Measurements from ENCODE around the gene ATP13A3. TPM values are rescaled to one million over a fixed set of nuclear protein-coding genes. Genes with fewer than 3 reads are reported as not detected.
"Not testable (repeated sequence)": the region's sequence is repeated elsewhere in the genome, so short reads cannot be mapped to it uniquely, and the experiment has no call there.

The ATP13A3 gene
- total RNA-seq, 4 donors from 2014 or later, result 23.6 to 129 (median 69.8) TPM

GRCh38 chr3:194483850-194484249, 3.0 kb downstream of the ATP13A3 start:
- peaks cover 11 to 46% (median 31%) of the 10 kb centered on the region in 4 donors for H3K4me1 ChIP-seq
- DNase-seq, result no peak
- WGBS, 2 donors (ENCODE audit: low coverage in 1 of 2), result 80 to 95% methylated on average over 1 of the region's 1 CpG
- H3K36me3 ChIP-seq, result no peaks in the 10 kb centered on the region
- TF ChIP-seq POLR2A (IDR thresholded peaks at IDR 0.05) (no peak), POLR2AphosphoS5 (IDR thresholded peaks at IDR 0.05) (no peak), EP300 (IDR thresholded peaks at IDR 0.05; ENCODE audit: low read depth) (no peak)
- TF ChIP-seq, protein P1, sequence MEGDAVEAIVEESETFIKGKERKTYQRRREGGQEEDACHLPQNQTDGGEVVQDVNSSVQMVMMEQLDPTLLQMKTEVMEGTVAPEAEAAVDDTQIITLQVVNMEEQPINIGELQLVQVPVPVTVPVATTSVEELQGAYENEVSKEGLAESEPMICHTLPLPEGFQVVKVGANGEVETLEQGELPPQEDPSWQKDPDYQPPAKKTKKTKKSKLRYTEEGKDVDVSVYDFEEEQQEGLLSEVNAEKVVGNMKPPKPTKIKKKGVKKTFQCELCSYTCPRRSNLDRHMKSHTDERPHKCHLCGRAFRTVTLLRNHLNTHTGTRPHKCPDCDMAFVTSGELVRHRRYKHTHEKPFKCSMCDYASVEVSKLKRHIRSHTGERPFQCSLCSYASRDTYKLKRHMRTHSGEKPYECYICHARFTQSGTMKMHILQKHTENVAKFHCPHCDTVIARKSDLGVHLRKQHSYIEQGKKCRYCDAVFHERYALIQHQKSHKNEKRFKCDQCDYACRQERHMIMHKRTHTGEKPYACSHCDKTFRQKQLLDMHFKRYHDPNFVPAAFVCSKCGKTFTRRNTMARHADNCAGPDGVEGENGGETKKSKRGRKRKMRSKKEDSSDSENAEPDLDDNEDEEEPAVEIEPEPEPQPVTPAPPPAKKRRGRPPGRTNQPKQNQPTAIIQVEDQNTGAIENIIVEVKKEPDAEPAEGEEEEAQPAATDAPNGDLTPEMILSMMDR (IDR thresholded peaks at IDR 0.05), result no peak
- no peaks in the 10 kb centered on the region for H3K9me3 ChIP-seq
- intact Hi-C loops (cut with DNase I; ENCODE audit: low total_unique reads), result no loop called here
- in situ Hi-C loops (cut with MboI; ENCODE audit: low pct_ligation_motif_present in 1 of 4, low pct_unique_long_range_greater_than_20kb in 1 of 4, low sequenced_read_pairs in 3 of 4), result loop anchor here in 2 of 4 donors (5.0 to 10.0 kb wide), 2 partner anchors 88 to 101 kb away; no protein-coding TSS in a partner anchor
- H3K27ac ChIP-seq, result no peak overlapping the region
- H3K4me3 ChIP-seq, result no peak overlapping the region
- H3K27me3 ChIP-seq, result no peaks in the 10 kb centered on the region

- H3K4me1 ChIP-seq, result peaks cover 11 to 44% (median 29%) of the 10 kb centered on the region in 4 donors
- H3K9me3 ChIP-seq; DNase-seq; H3K27ac ChIP-seq; H3K4me3 ChIP-seq; H3K27me3 ChIP-seq; H3K36me3 ChIP-seq; intact Hi-C loops (cut with DNase I; ENCODE audit: low total_unique reads): not testable (repeated sequence)
- in situ Hi-C loops (cut with MboI; ENCODE audit: low pct_ligation_motif_present in 1 of 4, low pct_unique_long_range_greater_than_20kb in 1 of 4, low sequenced_read_pairs in 3 of 4), result loop anchor here in 2 of 4 donors (5.0 to 10.0 kb wide), 2 partner anchors 89 to 102 kb away; no protein-coding TSS in a partner anchor
- 86 to 94% methylated on average over 8 to 13 of the region's 13 CpGs for WGBS, 2 donors (ENCODE audit: low coverage in 1 of 2)
Observed at GRCh38 chr3:194482830-194483229, 4.0 kb downstream of the ATP13A3 start.

DNA sequence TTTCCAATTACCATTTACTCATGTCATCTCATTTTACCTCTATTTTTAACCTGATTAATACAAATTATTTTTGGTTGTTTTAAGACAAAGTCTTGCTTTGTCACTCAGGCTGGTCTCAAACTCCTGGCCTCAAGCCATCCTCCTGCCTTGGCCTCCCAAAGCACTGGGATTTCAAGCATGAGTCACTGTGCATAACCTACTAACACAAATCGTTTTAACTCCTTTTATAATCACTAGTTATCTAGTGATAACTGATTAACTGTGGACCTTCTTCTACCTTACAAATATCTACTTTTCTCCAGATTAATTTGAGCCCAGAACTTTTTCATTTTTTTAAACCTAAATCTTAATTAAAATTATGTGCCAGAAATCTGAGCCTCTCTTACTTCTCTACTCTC, 4.6 kb downstream of the ATP13A3 start:
- Histone ChIP-seq H3K27me3 (no peaks in the 10 kb centered on the region), H3K4me1 (peaks cover 11 to 42% (median 24%) of the 10 kb centered on the region in 4 donors), H3K9me3 (no peaks in the 10 kb centered on the region), H3K36me3 (no peaks in the 10 kb centered on the region), H3K27ac (no peak overlapping the region), H3K4me3 (no peak overlapping the region)
- WGBS, 2 donors (ENCODE audit: low coverage in 1 of 2), result 17 to 42% methylated on average over 1 of the region's 1 CpG
- TF ChIP-seq, protein P1 (IDR thresholded peaks at IDR 0.05), result no peak
- TF ChIP-seq EP300 (IDR thresholded peaks at IDR 0.05; ENCODE audit: low read depth), result no peak
- no peak for TF ChIP-seq POLR2A (IDR thresholded peaks at IDR 0.05)
- no peak for TF ChIP-seq POLR2AphosphoS5 (IDR thresholded peaks at IDR 0.05)
- DNase-seq, result no peak
- in situ Hi-C loops (cut with MboI; ENCODE audit: low pct_ligation_motif_present in 1 of 4, low pct_unique_long_range_greater_than_20kb in 1 of 4, low sequenced_read_pairs in 3 of 4) (loop anchor here in 2 of 4 donors (5.0 to 10.0 kb wide), 2 partner anchors 90 to 103 kb away; no protein-coding TSS in a partner anchor), intact Hi-C loops (cut with DNase I; ENCODE audit: low total_unique reads) (no loop called here)

DNA sequence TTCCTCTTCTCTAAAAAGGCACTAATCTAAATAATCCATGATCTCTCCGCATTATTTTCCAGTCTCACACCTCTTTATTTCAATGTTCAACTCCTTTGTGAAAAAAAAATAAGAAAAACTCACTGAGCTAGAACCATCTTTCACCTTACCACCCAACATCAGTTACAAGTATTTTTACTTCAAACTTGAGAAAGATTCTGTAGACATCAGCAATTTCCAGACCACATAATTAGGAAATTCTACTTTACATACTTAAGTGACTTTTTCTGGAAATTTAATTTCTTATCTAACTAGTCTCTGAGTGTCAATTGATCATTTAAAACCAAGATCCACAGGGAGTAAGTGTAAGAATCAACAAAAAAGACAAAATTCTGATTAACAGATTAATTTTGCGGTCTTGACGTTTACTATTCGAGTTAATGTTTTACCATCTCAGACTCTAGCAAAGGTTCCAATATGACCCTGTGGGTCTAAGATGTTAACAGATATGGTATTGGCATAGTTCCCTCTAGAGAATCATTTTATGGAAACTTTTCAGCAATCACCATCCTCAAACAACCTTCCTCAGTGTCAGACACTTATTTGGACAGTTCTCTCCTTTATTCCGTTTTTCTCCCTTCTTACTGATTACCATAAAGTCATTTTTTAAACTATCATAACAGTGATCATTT, 5.1 kb downstream of the ATP13A3 start:
- WGBS, 2 donors (ENCODE audit: low coverage in 1 of 2), result 67 to 74% methylated on average over 5 of the region's 5 CpGs
- no peak overlapping the region for H3K4me3 ChIP-seq
- DNase-seq, result no peak
- H3K27me3 ChIP-seq, result no peaks in the 10 kb centered on the region
- intact Hi-C loops (cut with DNase I; ENCODE audit: low total_unique reads) (no loop called here), in situ Hi-C loops (cut with MboI; ENCODE audit: low pct_ligation_motif_present in 1 of 4, low pct_unique_long_range_greater_than_20kb in 1 of 4, low sequenced_read_pairs in 3 of 4) (loop anchor here in 2 of 4 donors (5.0 to 10.0 kb wide), 2 partner anchors 91 to 103 kb away; no protein-coding TSS in a partner anchor)
- H3K4me1 ChIP-seq, result peaks cover 11 to 45% (median 27%) of the 10 kb centered on the region in 4 donors
- H3K27ac ChIP-seq, result no peak overlapping the region
- H3K9me3 ChIP-seq, result no peaks in the 10 kb centered on the region
- TF ChIP-seq POLR2A (IDR thresholded peaks at IDR 0.05), result no peak
- TF ChIP-seq POLR2AphosphoS5 (IDR thresholded peaks at IDR 0.05), result no peak
- TF ChIP-seq, protein P1 (IDR thresholded peaks at IDR 0.05), result no peak
- TF ChIP-seq EP300 (IDR thresholded peaks at IDR 0.05; ENCODE audit: low read depth), result no peak
- no peaks in the 10 kb centered on the region for H3K36me3 ChIP-seq

Measured in transverse colon (tissue), 4 donors.